Uterus (tissue), 2 donors: ENCODE data around the gene ITGA11.

Source experiments
- CTCF ChIP-seq, 4 experiments: fragments of 200-600 bp in 2 of 4; fragments of 450-650 bp in 2 of 4; sonication (generic) in 2 of 4; IDR thresholded peaks; one replicate each; pipeline ENCODE4 v1.5.1; 2016 to 2019; ENCODE audit warnings: antibody characterized with exemption in 4 of 4, mild to moderate bottlenecking in 2 of 4, moderate library complexity in 1 of 4
- POLR2A ChIP-seq, 2 donors: fragments of 450-650 bp; IDR thresholded peaks; one replicate each; pipeline ENCODE4 v1.6.1; 2016; ENCODE audit warnings: antibody characterized with exemption in 2 of 2, mild to moderate bottlenecking in 1 of 2, moderate library complexity in 1 of 2

- TF ChIP-seq POLR2A (IDR thresholded peaks at IDR 0.05) (no peak), CTCF (IDR thresholded peaks at IDR 0.05) (no peak)
Observed at GRCh38 chr15:68470976-68471375, 39.0 kb upstream of the ITGA11 start.
